Hepatocyte (in vitro differentiated cells): Measurements from ENCODE around the gene CACNG6. TPM values are rescaled to one million over a fixed set of nuclear protein-coding genes. Genes with fewer than 3 reads are reported as not detected.

Experiments used
- DNase-seq: peaks from one replicate; pipeline ENCODE4 v3.0.0-alpha.2; 2016; ENCODE audit warnings: low spot score
- H2AFZ ChIP-seq: fragments of 200-600 bp; sonication (generic); 2 replicates; pipeline ENCODE4 v1.6.0; 2016; ENCODE audit warnings: antibody characterized with exemption, mild to moderate bottlenecking
- H3K27ac ChIP-seq: fragments of 200-600 bp; sonication (generic); 2 replicates; pipeline ENCODE4 v1.5.1; 2016; ENCODE audit warnings: mild to moderate bottlenecking
- H3K27me3 ChIP-seq: fragments of 200-600 bp; sonication (generic); 2 replicates; pipeline ENCODE4 v1.6.1; 2016
- H3K36me3 ChIP-seq: fragments of 200-600 bp; sonication (generic); replicated peaks from 2 replicates; pipeline ENCODE4 v1.5.1; 2016; ENCODE audit warnings: low read depth; ENCODE audit not compliant: insufficient read depth
- H3K4me1 ChIP-seq: fragments of 200-600 bp; sonication (generic); 2 replicates; pipeline ENCODE4 v1.5.1; 2016; ENCODE audit warnings: mild to moderate bottlenecking, moderate library complexity; ENCODE audit not compliant: insufficient read depth
- H3K4me2 ChIP-seq: fragments of 200-600 bp; sonication (generic); 2 replicates; pipeline ENCODE4 v1.6.0; 2016
- H3K4me3 ChIP-seq: fragments of 200-600 bp; sonication (generic); 2 replicates; pipeline ENCODE4 v1.5.1; 2016; ENCODE audit warnings: mild to moderate bottlenecking
- H3K79me2 ChIP-seq: fragments of 200-600 bp; sonication (generic); 2 replicates; pipeline ENCODE4 v1.6.0; 2017; ENCODE audit warnings: mild to moderate bottlenecking
- H3K9me2 ChIP-seq: fragments of 200-600 bp; sonication (generic); replicated peaks from 2 replicates; pipeline ENCODE4 v1.6.0; 2017; ENCODE audit warnings: mild to moderate bottlenecking; ENCODE audit not compliant: insufficient read depth
- H3K9me3 ChIP-seq: fragments of 200-600 bp; sonication (generic); 2 replicates; pipeline ENCODE4 v1.5.1; 2016; ENCODE audit warnings: low read depth, mild to moderate bottlenecking
- H4K20me1 ChIP-seq: fragments of 200-600 bp; sonication (generic); 2 replicates; pipeline ENCODE4 v1.6.0; 2016; ENCODE audit warnings: mild to moderate bottlenecking; ENCODE audit not compliant: insufficient read depth, poor library complexity, severe bottlenecking
- CTCF ChIP-seq: fragments of 200-600 bp; sonication (generic); IDR thresholded peaks from 2 replicates; pipeline ENCODE4 v1.5.1; 2016; ENCODE audit warnings: antibody characterized with exemption, mild to moderate bottlenecking; ENCODE audit not compliant: poor library complexity
- EZH2 ChIP-seq: fragments of 200-600 bp; sonication (generic); IDR thresholded peaks from 2 replicates; pipeline ENCODE4 v1.6.1; 2016; ENCODE audit warnings: antibody characterized with exemption, mild to moderate bottlenecking, borderline replicate concordance
- EZH2phosphoT487 ChIP-seq: fragments of 200-600 bp; sonication (generic); IDR thresholded peaks from one replicate; pipeline ENCODE4 v1.6.1; 2018; ENCODE audit warnings: antibody characterized with exemption, mild to moderate bottlenecking, low read depth, moderate library complexity; ENCODE audit not compliant: unreplicated experiment, severe bottlenecking
- WGBS: methylation state at CpG from one replicate; pipeline ENCODE4 v1.1.6; 2016; ENCODE audit warnings: low lambda C conversion rate; ENCODE audit errors: missing lambda C conversion rate; 5-methylcytosine and 5-hydroxymethylcytosine counted together
- polyA plus RNA-seq: library from polyadenylated mRNA; unstranded; fragments of >200 nt; fragmentation: Nextera tagmentation; extraction: Ambion mirVana; gene quantifications from 2 replicates; pipeline ENCODE4 v1.2.1, GENCODE V29; 2016
- total RNA-seq: library from RNA; depleted of rRNA; stranded (reverse); fragments of >200 nt; gene quantifications from 2 replicates; pipeline ENCODE4 v1.2.3, GENCODE V29; 2014

The CACNG6 gene
- total and polyA plus RNA-seq, 2 experiments from 2014 or later: 0.23 TPM; not detected in 1

DNA sequence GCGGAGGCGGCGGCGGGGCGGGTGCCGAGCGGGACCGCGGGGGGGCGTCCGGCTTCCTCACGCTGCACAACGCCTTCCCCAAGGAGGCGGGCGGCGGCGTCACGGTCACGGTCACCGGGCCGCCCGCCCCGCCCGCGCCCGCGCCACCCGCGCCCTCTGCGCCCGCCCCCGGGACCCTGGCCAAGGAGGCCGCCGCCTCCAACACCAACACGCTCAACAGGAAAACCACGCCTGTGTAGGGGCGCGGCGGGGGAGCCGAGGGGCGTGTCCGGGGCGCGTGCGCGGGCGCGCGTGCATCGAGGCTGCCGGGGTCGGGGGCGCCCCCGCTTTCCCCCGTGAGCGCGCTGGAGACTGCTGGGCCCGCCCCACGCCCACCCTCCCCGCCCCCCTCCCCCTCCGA lies 8.8 kb upstream of the CACNG6 start:
- Histone ChIP-seq H4K20me1 (no peaks in the 10 kb centered on the region), H3K4me3 (no peak overlapping the region)

DNA sequence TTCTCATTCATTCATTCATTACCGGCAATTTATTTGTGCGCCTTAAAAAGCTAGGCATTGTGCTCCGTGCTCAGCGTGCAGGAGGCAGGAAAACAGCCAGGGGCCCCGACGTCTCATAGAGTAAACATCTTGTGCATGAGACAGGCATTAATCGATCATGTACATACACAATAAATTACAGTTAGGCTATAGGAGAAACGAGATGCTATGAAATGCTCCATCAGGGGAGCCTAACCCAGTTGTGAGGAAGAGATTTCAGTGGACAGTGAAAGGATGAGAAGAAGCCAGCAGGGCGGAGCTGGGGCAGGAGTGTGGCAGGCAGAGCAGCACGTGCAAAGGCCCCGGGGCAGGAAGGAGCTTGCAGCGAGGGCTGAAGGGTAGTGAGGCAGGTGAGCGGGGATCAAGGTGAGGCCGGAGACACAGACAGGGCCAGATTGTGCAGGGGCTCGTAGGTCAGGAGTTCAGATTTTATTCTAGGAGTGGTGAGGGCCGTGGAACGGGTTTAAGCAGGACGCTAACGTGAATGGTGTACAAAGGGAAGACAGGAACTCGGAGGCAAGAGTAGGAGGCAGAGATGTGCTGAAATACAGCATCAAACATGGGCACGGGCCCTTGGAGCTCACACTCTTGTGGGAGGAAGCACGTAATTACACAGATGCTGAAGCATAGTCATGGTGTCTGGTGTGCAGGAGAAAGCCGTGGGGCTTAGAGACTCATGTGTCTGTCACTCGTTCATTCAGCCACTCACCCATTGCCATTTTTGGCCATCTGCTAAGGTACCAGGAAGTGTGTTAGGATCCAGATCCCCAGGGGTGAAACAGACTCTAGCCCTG lies 7.8 kb upstream of the CACNG6 start:
- H3K4me2 ChIP-seq: no peak overlapping the region
- peaks cover 8% of the 10 kb centered on the region for H3K4me1 ChIP-seq
- H3K36me3 ChIP-seq: no peaks in the 10 kb centered on the region
- H3K27me3 ChIP-seq: peaks cover 31% of the 10 kb centered on the region
- no peaks in the 10 kb centered on the region for H3K9me3 ChIP-seq
- no peaks in the 10 kb centered on the region for H3K79me2 ChIP-seq
- 89% methylated on average over 24 of the region's 24 CpGs for WGBS
- H3K9me2 ChIP-seq: no peaks in the 10 kb centered on the region
- H2AFZ ChIP-seq: no peak overlapping the region
- no peak for DNase-seq
- no peak overlapping the region for H3K27ac ChIP-seq
- H4K20me1 ChIP-seq: no peaks in the 10 kb centered on the region
- no peak overlapping the region for H3K4me3 ChIP-seq
- TF ChIP-seq EZH2 (no peak), CTCF (no peak), EZH2phosphoT487 (no peak)

More for the DNA sequence above, 8.8 kb upstream of the CACNG6 start:
- DNase-seq: peak; percentile 67
- TF ChIP-seq EZH2phosphoT487 (no peak), EZH2 (no peak), CTCF (no peak)
- Histone ChIP-seq H3K27ac (no peak overlapping the region), H3K9me2 (no peaks in the 10 kb centered on the region), H3K4me2 (peak overlapping the region; percentile 74), H3K4me1 (peaks cover 8% of the 10 kb centered on the region), H3K27me3 (peaks cover 37% of the 10 kb centered on the region), H3K9me3 (no peaks in the 10 kb centered on the region), H3K36me3 (no peaks in the 10 kb centered on the region), H2AFZ (no peak overlapping the region), H3K79me2 (no peaks in the 10 kb centered on the region)
- no CpG with 5 or more reads among the region's 61 CpGs for WGBS

- Histone ChIP-seq H3K27ac (no peak overlapping the region), H4K20me1 (no peaks in the 10 kb centered on the region), H3K4me1 (no peaks in the 10 kb centered on the region), H3K36me3 (no peaks in the 10 kb centered on the region), H3K9me2 (no peaks in the 10 kb centered on the region), H3K27me3 (peaks cover 17% of the 10 kb centered on the region), H3K4me2 (no peak overlapping the region), H3K4me3 (no peak overlapping the region), H2AFZ (no peak overlapping the region), H3K79me2 (no peaks in the 10 kb centered on the region), H3K9me3 (no peaks in the 10 kb centered on the region)
- 87% methylated on average over 6 of the region's 6 CpGs for WGBS
- TF ChIP-seq CTCF (no peak), EZH2 (no peak), EZH2phosphoT487 (no peak)
- DNase-seq: no peak
Observed at GRCh38 chr19:53985863-53986262, 5.6 kb upstream of the CACNG6 start.
